H1 (cell line): ENCODE results near the gene SLC9A7. TPM values are rescaled to one million over a fixed set of nuclear protein-coding genes. Genes with fewer than 3 reads are reported as not detected.

Source experiments
- POLR2A ChIP-seq, 2 experiments: IDR thresholded peaks; 1 replicate in 1 of 2; 2 replicates in 1 of 2; pipeline ENCODE4 v1.6.1; 2011; ENCODE audit warnings: low read depth in 2 of 2, low read length in 2 of 2, mild to moderate bottlenecking in 2 of 2; ENCODE audit errors: control extremely low read depth in 1 of 2
- RAD21 ChIP-seq, 2 experiments: IDR thresholded peaks in 1 of 2; conservative IDR thresholded peaks in 1 of 2; 2 replicates each; pipeline ENCODE4 v1.6.1; 2011; ENCODE audit warnings: low read depth in 2 of 2, low read length in 2 of 2, improper control_type of control experiment in 1 of 2, inconsistent platforms in 1 of 2, mild to moderate bottlenecking in 1 of 2, moderate library complexity in 1 of 2
- SIX5 ChIP-seq: IDR thresholded peaks from 2 replicates; pipeline ENCODE4 v1.6.1; 2011; ENCODE audit warnings: mild to moderate bottlenecking, low read depth, low read length
- SP1 ChIP-seq: IDR thresholded peaks from 2 replicates; pipeline ENCODE4 v1.6.1; 2011; ENCODE audit warnings: low read depth, low read length
- YY1 ChIP-seq: IDR thresholded peaks from 2 replicates; pipeline ENCODE4 v1.6.1; 2011; ENCODE audit warnings: low read depth, mild to moderate bottlenecking, low read length
- polyA plus RNA-seq, 7 experiments: library from polyadenylated mRNA; depleted of rRNA in 3 of 7; stranded (reverse) in 5 of 7; unstranded in 2 of 7; fragments of >200 nt in 5 of 7; fragments of 200-250 nt in 2 of 7; gene quantifications; 1 replicate in 5 of 7; 2 replicates in 1 of 7; 4 replicates in 1 of 7; pipeline versions ENCODE4 v1.2.1 to v1.2.3, GENCODE V29; 2011 to 2013; ENCODE audit warnings: missing spikeins in 2 of 7, mixed read lengths in 2 of 7
- total RNA-seq: library from RNA; stranded (reverse); fragmentation: NEBNext Ultra II Directional; extraction: Animal tissue kit (Norgen Biotek cat#: 25700); gene quantifications from 2 replicates; pipeline ENCODE4 v1.2.1, GENCODE V29; 2021

SLC9A7 gene
- total and polyA plus RNA-seq, 2 of the 8 experiments (the other 6 are each of a cell fraction or from before 2014, with no cell fraction given) = 6.7 to 17.2 TPM

DNA sequence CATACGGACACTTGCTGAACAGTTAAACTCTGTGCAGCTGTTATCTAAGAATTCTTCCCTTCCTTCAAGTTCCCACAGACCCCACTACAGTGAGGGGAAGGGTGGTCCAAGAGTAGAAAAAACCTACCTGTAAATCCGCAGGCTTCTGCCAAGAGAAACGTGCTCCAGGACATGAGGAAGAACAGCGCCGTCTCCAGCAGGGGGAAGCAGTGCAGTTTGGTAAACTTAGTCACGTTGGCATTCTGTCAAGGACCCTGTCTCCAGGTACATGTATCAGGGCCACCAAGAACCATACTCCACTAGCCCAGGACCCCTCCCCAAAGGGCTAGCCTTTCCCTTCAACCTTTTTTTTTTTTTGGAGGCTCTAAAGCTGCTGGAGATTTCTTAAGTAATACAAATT is 105.4 kb downstream of the SLC9A7 start (continued):
- TF ChIP-seq RAD21 (IDR thresholded peaks at IDR 0.05 in 1 of 2, conservative IDR thresholded peaks at IDR 0.05 in 1 of 2; ENCODE audit: low read depth in 2 of 2, low read length in 2 of 2) (peak; percentile 54 to 65), SP1 (no peak), YY1 (no peak), POLR2A (IDR thresholded peaks at IDR 0.05; ENCODE audit: control extremely low read depth in 1 of 2, low read depth in 2 of 2, low read length in 2 of 2) (no peak), SIX5 (no peak)
